Spleen (tissue), 7 donors: Measurements from ENCODE around the gene RB1.

Experiments
- CTCF ChIP-seq, 11 experiments: fragments of 200-600 bp in 7 of 11; fragments of 450-650 bp in 4 of 11; sonication (generic) in 4 of 11; IDR thresholded peaks in 8 of 11; conservative IDR thresholded peaks in 3 of 11; 1 replicate in 7 of 11; 2 replicates in 4 of 11; pipeline versions ENCODE4 v1.4.0 to v1.8.0; 2016 to 2021; ENCODE audit warnings: antibody characterized with exemption in 11 of 11, inconsistent platforms in 4 of 11, mild to moderate bottlenecking in 1 of 11
- POLR2A ChIP-seq, 3 donors: fragments of 450-650 bp; IDR thresholded peaks; one replicate each; pipeline ENCODE4 v1.5.1; 2017; ENCODE audit warnings: antibody characterized with exemption in 3 of 3, mild to moderate bottlenecking in 1 of 3
- donor health status: DM: no; HTN: no; CAD: no; lungs with moderate emphysema.
- donor health status: DM: no; HTN: no; CAD: no.
- donor health status: DM: no; HTN: no; CAD: no.

GRCh38 chr13:48263196-48263595 lies 40.4 kb upstream of the RB1 start:
- TF ChIP-seq POLR2A (IDR thresholded peaks at IDR 0.05) = no peak
- TF ChIP-seq CTCF (IDR thresholded peaks at IDR 0.05 in 8 of 11, conservative IDR thresholded peaks at IDR 0.05 in 3 of 11) = no peak
